ENCODE results near the gene ZFTA.

GRCh38 chr11:63779039-63779438 lies 10.5 kb upstream of the ZFTA start:
- TF ChIP-seq, protein P1, sequence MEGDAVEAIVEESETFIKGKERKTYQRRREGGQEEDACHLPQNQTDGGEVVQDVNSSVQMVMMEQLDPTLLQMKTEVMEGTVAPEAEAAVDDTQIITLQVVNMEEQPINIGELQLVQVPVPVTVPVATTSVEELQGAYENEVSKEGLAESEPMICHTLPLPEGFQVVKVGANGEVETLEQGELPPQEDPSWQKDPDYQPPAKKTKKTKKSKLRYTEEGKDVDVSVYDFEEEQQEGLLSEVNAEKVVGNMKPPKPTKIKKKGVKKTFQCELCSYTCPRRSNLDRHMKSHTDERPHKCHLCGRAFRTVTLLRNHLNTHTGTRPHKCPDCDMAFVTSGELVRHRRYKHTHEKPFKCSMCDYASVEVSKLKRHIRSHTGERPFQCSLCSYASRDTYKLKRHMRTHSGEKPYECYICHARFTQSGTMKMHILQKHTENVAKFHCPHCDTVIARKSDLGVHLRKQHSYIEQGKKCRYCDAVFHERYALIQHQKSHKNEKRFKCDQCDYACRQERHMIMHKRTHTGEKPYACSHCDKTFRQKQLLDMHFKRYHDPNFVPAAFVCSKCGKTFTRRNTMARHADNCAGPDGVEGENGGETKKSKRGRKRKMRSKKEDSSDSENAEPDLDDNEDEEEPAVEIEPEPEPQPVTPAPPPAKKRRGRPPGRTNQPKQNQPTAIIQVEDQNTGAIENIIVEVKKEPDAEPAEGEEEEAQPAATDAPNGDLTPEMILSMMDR (IDR thresholded peaks at IDR 0.05 in 8 of 11, conservative IDR thresholded peaks at IDR 0.05 in 3 of 11), result no peak
- TF ChIP-seq POLR2A (IDR thresholded peaks at IDR 0.05), result no peak

All from spleen (tissue), 7 donors.